HG03457 (cell line): ENCODE results near the gene JTB.
"Not testable (repeated sequence)": the region's sequence is repeated elsewhere in the genome, so short reads cannot be mapped to it uniquely, and the experiment has no call there.

Experiments
- ATAC-seq: cut with Tn5 transposase; IDR thresholded peaks from one replicate; pipeline ENCODE4 v1.9.1; 2021; ENCODE audit warnings: moderate number of reproducible peaks; ENCODE audit not compliant: unreplicated experiment

Gene JTB

GRCh38 chr1:153979091-153979490, 1.6 kb upstream of the JTB start:
- ATAC-seq: not testable (repeated sequence)

DNA sequence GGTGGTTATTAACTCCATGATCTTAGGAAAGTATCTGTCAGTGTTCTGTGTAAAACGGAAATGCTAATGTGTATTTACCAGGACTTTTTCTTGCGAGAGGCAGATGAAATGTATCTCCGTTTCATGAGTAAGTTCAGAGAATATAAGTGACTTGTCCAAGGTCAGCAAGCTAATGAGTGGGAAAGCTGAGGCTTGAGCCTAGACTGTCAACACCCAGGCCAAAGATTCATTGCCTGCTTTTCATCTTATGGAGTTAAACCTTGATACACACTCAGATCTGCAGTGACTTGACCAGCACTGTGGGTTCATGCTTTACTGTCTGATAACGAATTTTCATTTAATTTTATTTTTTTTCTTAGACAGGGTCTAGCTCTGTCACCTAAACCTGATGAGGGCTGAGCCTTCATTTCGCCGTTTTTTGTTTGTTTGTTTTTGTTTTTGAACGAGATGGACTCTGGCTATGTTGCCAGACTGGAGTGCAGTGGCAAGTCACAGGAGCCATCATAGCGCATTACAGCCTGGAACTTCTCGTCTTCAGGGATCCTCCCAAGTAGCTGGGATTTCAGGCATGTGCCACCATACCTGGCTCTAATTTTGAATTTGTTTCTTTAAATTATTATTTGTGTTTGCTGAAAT, 918 bp upstream of the JTB start:
- no peak for ATAC-seq

GRCh38 chr1:153976819-153977249, 640 bp downstream of the JTB start:
- no peak for ATAC-seq

GRCh38 chr1:153973525-153973924, 3.9 kb downstream of the JTB start:
- no peak for ATAC-seq

GRCh38 chr1:153973071-153973470, 4.4 kb downstream of the JTB start:
- no peak for ATAC-seq

DNA sequence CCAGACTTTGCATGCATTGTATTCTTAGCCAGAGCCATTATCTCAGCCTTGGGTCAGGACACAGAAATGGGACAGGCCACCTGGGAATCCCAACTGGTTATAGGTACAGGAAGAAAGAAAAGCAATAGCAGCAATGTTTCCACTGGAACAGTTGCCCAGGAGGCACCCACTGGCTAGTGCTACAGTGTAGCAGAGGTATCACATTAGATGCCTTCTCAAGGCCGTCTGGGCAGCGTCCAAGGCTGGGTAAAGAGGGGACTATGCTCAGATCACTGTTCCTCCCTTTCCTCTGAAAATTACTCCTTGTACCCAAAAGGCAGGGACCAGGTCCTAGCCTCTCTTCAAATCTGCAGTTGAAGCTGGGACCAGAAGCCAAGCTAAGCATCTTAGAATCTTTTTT, 7.1 kb downstream of the JTB start:
- ATAC-seq: no peak

- ATAC-seq: no peak
Measured at GRCh38 chr1:153968972-153969371, 8.5 kb downstream of the JTB start.

DNA sequence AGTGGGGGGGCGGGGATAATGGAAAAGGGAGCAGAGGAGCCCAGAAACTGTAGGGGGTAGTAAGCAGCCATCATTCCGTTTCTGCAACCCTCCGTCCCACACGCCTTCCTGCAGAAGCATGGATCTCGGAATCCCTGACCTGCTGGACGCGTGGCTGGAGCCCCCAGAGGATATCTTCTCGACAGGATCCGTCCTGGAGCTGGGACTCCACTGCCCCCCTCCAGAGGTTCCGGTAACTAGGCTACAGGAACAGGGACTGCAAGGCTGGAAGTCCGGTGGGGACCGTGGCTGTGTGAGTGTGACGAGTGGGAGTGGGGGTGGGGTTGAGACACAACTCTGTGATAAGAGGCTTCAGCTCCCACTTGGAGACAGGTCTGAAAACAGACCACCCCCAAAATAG, 9.1 kb downstream of the JTB start:
- no peak for ATAC-seq

GRCh38 chr1:153968000-153968363, 9.5 kb downstream of the JTB start:
- no peak for ATAC-seq

DNA sequence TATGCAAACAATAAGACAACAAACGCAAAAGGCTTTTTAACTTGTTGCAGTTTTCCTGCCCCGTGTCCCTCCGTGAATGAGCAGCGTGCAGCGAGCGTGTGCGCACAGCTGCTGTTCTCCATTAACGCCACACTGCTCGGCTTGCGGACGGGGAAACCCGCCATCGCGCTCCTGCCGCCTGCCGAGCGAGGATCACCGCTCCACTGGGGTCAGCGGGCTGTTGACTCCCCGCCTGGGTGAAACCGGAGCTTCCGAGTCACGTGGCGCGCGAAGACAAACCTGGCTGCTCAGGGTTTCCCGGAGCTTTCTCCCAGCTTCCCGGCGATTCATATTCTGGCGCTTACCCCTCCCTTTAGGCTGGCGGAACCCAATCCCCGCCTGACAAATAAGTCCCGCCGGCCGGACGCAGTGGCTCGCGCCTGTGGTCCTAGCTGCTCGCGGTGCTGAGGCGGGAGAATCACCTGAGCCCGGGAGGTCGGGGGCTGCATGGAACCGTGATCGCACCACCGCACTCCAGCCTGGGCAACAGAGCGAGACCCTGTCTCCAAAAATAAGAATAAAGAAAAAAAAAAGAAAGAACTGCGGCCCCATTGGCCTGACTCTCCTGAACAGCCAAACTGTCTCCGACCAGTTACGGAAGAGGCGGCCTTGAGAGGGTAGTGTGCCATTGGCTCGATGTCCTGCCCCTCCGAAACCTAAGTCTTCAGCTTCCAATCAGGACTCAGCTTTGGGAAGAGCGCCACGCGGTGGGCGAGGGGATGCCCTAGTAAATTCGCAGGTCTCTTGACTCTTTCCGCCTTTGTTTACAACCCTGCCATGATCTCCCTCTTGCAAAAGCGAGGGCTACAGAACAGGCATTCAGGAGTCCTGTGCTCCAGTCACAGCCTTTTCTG, 10.1 kb downstream of the JTB start, which contains the start of gene CREB3L4:
CREB3L4 (plus strand) TSS at position 796 of the 893 bp plus-strand sequence. CDS start 624 bp downstream, outside the sequence.
- ATAC-seq: peak; percentile 56

- no peak for ATAC-seq
Measured at GRCh38 chr1:153963850-153964331, 13.6 kb downstream of the JTB start.

DNA sequence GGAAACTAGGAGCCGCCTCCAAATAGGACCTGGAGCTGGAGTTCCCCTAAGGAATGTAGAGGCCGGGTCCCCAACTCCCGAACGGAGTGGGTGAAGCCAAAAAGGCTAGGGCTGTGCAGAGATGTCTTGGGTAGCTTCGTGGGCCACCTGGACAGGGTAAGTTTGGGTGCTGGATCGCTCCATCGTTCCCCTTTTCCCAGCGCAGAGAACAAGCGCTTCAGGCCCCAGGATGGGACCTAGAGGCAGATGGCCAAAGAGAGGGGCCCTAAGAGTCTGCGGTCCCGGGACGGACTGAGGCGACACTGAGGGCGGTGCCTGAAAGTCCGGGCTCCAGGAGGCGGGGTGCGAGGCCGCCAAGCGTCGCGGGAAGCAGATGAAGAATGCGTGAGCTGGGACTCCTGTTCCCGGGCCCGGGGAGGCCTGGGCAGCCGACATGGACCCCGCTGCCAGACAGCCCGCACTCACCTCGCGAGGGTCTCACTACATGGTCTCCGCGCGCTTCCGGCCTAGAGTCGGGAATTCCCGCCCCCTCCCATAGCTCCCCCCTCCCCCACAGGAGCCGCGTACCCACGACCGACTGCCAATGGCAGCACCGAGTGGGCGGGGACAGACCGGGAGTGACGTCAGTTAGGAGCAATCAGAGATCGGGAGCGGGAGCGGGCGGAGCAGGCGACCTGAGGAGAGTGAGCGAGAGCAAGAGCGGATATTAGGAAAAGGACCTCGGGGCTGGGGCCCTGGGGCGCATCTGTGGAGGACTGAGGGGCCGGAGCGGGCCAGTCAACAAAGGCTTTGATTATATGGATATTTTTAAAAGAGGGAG, 14.2 kb downstream of the JTB start, which contains the start of gene SLC39A1:
SLC39A1 (minus strand) TSS at position 508 of the 820 bp plus-strand sequence. CDS start 822 bp downstream, outside the sequence.
- ATAC-seq: no peak

GRCh38 chr1:153962088-153963029, 15.1 kb downstream of the JTB start:
- no peak for ATAC-seq

- ATAC-seq: no peak
Measured at GRCh38 chr1:153961421-153961820, 16.1 kb downstream of the JTB start.

DNA sequence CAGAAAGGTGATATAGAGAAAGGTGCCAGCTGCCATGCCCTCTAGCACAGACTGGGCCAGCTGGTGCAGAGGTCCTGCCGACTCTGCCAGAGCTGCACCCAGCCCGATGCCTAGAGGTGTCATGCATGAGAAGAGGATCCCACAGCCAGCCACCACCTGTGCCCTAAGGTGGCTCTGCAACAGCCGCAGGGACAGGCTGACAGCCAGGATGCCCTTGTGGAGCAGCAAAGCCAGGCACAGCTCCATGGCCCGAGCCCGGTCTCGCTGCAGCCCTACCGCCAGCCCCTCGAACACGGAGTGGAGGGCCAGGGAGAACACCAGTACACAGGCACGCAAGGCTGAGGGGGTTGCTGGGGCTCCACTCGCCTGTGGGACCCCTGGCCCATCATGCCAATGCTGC, 17.3 kb downstream of the JTB start:
- no peak for ATAC-seq

- no peak for ATAC-seq
Measured at GRCh38 chr1:153959454-153959853, 18.0 kb downstream of the JTB start.

DNA sequence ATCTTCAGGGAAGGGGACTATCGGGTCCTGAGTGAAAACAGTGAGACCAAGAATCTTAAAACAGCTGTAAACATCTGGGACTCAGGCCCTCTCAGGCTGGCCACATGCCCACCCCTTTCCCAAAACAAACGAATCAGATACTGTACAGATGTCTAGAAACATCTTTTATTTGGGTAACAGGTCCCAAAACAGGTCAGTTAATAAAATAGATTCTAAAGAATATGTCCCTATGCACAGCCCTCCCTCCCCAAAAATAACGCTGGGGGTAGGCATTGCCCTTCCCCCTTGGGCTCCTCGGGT, 18.6 kb downstream of the JTB start:
- ATAC-seq: no peak

DNA sequence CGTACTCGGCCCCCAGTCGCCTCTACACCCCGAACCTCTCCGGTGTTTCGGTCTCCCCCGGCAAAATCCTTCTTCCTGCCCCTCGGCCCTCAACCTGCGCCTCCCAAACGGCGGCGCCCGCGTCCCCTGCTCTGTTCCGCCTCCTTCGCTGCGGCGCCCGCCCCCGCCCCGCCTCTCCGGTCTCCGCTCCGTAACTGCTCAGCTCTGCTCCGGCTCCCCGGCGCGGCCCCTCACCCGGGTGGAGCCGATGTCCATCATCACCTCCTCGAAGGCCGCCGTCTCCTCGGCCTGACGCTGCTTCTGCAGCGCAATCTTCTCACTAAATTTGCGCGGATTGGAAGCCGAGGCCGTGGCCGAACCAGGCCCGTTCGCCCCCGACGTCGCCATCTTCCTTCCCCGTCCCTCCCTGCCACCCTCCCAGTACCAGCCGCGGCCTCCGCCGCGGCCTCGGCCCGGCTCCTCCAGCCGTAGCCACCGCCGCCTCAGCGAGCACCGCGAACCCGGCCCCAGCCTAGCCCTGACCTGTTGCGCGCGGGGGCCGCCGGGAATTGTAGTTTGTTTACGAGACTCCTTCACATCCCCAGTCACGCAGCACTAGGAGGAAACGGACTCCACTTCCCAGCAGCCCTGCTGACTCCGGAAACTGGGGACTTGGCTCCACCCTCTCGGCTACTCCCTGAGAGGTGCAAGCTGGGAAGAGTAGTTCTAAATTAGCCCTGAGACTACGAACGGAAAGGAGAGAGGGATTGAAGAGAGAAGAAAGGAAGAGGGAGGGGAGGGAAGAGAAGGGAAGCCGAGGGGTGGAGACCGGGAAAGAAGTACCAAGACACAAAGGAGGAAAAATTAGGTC, 19.1 kb downstream of the JTB start, which contains the start of gene CRTC2:
CRTC2 (minus strand) TSS at position 502 of the 850 bp plus-strand sequence; CDS start at position 387, 115 bp downstream.
- ATAC-seq: peak; percentile 58

DNA sequence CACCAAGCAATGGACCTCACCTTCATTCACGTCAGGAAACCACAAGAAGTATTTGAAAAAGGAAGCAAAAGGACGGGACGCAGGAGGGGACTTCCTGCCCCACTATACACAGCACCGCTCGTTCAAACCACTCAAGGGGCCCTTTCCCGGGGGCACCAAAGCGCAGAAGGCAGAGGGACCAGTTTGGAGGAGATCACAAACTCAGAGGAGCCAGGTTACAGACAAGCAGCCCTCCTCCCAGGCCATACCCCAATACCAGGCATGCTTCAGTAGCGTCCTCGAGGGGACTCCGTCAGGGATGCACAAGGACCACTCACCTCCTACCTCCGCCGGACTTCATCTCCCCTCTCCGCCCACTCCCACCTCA, 19.7 kb downstream of the JTB start:
- ATAC-seq: peak; percentile 5
